SIG-M5 treated with dmso at 0.1 percent for 504 hours (cell line): ENCODE data around the gene OR2A2.

ENCODE experiments used
- DNase-seq: peaks from one replicate; lab custom pipeline; 2025; ENCODE audit not compliant: unreplicated experiment; lab: John Stamatoyannopoulos, UW

The OR2A2 gene

GRCh38 chr7:144137501-144137900, 28.1 kb downstream of the OR2A2 start:
- DNase-seq, result no peak

GRCh38 chr7:144142187-144142586, 32.8 kb downstream of the OR2A2 start:
- DNase-seq, result no peak

GRCh38 chr7:144144426-144144825, 35.0 kb downstream of the OR2A2 start:
- DNase-seq, result no peak

GRCh38 chr7:144148224-144148827, 38.9 kb downstream of the OR2A2 start:
- DNase-seq, result no peak

GRCh38 chr7:144158861-144159260, 49.5 kb downstream of the OR2A2 start:
- no peak for DNase-seq
